Stimulated activated CD4-positive, alpha-beta T cell treated with anti-CD3 and anti-CD28 coated beads, Interleukin-15, amount 100 ng/mL, for 48 hours (primary cell): ENCODE measurements around the gene FTCD.

Source experiments
- DNase-seq, 2 donors: peaks; one replicate each; pipeline ENCODE4 v3.0.0-alpha.2; 2020; ENCODE audit warnings: low read depth in 2 of 2

Gene FTCD

GRCh38 chr21:46093668-46094400 lies 61.5 kb downstream of the FTCD start:
- DNase-seq, result no peak

GRCh38 chr21:46092811-46093667 lies 62.3 kb downstream of the FTCD start:
- no peak for DNase-seq

GRCh38 chr21:46092026-46092764 lies 63.2 kb downstream of the FTCD start:
- DNase-seq, result no peak

GRCh38 chr21:46091631-46092025 lies 63.8 kb downstream of the FTCD start:
- DNase-seq, result no peak

GRCh38 chr21:46091118-46091517 lies 64.3 kb downstream of the FTCD start:
- no peak for DNase-seq

GRCh38 chr21:46089285-46089684 lies 66.1 kb downstream of the FTCD start:
- DNase-seq, result no peak

- DNase-seq, result no peak
These were observed 67.2 kb downstream of the FTCD start for GRCh38 chr21:46088189-46088588.

GRCh38 chr21:46087641-46088040 lies 67.7 kb downstream of the FTCD start:
- DNase-seq, result no peak
